Middle frontal gyrus (tissue), 1 donor: ENCODE results near the gene OSBPL6.
"Not testable (repeated sequence)": the region's sequence is repeated elsewhere in the genome, so short reads cannot be mapped to it uniquely, and the experiment has no call there.

ENCODE experiments used
- DNase-seq: peaks from one replicate; pipeline ENCODE4 v3.0.0-alpha.2; 2015; ENCODE audit warnings: low spot score; ENCODE audit errors: extremely low spot score

OSBPL6 gene

DNA sequence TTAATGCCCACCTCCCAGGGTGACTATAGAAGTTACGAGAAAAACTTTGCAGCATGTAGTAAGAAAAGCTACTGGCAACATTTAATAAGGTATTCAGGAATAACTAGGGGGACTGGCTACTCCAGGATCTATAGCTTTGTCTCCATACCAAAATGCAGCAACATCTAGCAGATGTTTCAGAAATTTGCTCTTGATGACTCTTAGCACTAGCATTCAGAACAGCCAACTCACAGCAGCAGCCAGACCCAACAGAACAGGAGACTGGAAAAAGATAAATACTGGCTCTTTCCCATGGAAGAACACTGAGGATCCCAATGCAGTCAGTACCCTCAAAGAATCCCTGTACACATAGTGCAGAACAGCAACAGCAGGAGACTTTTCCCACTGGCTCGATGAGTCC lies 151.6 kb downstream of the OSBPL6 start:
- DNase-seq = no peak

DNA sequence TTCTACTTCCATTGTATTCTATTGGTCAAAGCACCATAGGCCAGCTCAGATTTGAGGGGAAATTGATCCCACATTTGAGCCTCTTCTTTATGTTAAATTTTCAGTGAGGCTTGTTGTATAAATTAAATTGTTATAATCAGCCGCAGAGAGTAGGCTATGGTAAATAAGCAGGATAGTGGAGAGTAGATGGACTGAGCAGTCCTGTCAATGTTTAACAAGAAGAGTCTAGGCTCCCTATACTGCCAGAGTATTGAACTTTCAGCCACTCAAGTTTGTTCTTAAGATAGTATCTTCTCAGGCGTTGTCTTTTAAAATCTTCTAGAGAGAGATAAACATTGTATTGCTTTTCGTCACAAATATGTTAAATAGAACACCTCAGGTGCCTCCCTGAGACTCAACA lies 155.7 kb downstream of the OSBPL6 start:
- no peak for DNase-seq

DNA sequence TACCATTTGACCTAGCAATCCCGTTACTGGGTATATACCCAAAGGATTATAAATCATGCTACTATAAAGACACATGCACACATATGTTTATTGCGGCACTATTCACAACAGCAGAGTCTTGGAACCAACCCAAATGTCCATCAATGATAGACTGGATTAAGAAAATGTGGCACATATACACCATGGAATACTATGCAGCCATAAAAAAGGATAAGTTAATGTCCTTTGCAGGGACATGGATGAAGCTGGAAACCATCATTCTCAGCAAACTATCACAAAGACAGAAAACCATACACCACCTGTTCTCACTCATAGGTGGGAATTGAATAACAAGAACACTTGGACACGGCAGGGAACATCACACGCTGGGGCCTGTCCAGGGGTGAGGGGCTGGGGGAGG lies 163.4 kb downstream of the OSBPL6 start:
- DNase-seq = not testable (repeated sequence)

- DNase-seq = no peak
Observed at GRCh38 chr2:178359192-178359912, 165.0 kb downstream of the OSBPL6 start.

- no peak for DNase-seq
Observed at GRCh38 chr2:178361588-178361987, 167.3 kb downstream of the OSBPL6 start.

- no peak for DNase-seq
Observed at GRCh38 chr2:178363252-178363651, 168.9 kb downstream of the OSBPL6 start.

DNA sequence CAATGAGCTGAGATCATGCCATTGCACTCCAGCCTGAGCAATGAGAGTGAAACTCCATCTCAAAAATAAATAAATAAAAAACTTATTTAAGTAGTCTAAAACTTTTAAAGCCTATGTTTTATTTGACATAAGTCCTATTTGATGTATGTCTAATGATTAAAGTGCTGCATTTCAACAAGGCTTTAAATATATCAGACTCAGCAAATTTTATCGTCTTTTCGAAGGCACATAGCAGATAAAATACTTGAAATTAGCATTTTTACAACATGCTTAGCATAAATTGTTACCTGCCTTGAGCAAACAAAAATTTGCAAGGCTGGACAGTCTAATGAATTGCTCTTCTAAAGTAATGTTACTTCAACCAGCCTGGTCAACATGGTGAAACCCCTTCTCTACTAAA lies 170.8 kb downstream of the OSBPL6 start:
- DNase-seq = no peak

GRCh38 chr2:178366412-178366811 lies 172.1 kb downstream of the OSBPL6 start:
- DNase-seq = no peak

DNA sequence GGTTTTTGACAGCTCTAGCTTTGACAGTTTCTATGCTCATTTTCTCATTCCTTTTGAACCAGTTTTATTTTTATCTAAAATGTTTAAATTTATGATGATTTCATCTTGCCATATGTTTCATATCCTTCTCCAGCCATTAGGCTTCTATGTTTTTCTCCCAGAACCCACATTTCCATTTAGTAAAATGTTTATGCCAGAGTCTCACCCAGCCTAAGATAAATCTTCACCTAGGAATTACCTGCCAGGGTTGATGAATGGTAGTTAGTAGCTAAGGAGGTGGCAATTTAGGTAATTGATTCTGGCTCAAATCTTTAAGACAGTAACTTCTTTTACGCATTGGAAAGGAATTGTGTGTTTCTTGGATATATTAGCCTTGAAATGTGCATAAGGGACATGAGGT lies 173.0 kb downstream of the OSBPL6 start:
- DNase-seq = no peak

DNA sequence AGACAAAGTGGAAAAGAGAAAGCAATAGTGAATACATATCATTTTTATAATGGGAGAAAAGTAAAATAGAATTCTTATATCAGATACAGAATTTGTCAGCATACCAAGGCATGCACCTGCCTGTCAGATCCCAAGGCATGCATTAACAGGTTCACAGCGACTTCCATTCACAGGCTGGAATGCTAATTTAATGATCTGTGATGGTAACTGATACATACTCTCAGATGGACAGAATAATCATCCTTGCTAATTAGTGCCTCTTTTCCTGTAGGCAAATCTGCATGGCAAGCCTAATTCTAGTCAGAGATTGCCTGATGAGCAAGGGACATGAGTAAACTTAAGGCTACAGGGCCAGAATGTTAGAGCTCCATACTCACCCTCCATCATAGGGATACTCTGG lies 180.6 kb downstream of the OSBPL6 start:
- no peak for DNase-seq

- no peak for DNase-seq
Observed at GRCh38 chr2:178377046-178377445, 182.7 kb downstream of the OSBPL6 start.

DNA sequence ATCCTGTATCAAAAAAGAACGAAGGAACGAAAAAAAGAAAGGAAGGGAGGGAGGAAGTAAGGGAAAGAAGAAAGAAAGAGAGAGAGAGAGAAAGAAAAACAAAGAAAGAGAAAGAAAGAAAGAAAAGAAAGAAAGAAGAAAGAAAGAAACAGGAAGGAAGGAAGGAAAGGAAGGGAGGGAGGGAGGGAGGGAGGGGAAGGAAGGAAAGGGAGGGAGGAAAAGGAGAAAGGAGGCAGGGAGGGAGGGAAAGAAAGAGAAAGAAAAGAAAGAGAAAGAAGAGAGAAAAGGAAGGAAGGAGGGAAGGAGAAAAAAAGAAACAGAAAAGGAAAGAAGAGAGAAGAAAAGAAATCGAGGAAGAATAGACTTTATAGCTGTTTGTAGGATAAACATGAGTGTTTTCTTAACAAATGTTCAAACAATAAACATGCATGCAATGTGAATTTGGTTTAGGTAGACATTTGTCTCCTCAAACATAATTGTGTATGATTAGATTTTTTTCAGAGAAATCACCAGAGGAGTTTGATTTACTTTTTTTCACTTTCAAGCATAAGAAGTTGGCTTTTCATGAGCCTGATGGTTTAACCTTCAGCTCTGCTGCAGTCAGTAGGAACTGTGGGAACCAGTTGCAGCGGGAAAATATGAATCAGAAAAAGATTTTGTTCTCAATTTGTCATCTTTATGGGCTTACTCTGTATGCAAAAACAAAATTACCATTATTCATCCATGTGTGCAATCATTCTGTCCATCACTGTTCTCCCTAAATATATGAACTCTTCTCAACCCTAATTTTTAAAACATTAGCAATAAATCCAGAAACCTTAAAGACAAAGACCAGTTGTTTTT lies 185.1 kb downstream of the OSBPL6 start:
- DNase-seq = no peak

- DNase-seq = no peak
Observed at GRCh38 chr2:178380763-178381162, 186.5 kb downstream of the OSBPL6 start.

- no peak for DNase-seq
Observed at GRCh38 chr2:178383718-178384117, 189.4 kb downstream of the OSBPL6 start.

DNA sequence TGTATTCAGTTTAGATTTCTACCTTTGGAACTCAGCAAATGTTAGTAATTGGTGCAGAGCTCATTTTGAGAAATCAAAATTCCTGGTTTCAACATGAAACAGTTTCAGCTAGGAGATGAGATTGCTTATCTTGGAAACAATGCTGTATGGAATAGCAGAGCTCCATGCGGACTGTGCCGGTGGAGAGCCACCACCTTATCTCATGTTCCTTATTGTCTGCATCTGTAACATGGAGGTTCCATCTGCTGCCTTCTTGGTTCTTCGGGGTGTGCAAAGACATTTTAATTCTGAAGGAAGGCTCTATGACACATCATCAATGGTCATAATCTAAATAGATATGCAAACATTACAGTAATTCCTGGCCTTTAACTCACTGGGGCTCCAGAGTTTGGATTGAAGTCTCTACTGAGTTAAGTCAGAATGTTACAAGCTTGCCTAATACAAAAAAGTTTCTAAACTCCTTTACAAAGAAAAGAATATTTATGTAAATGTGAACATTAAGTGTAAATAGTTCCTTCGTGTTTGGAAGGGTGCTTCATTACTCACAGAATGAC lies 191.4 kb downstream of the OSBPL6 start:
- DNase-seq = no peak

- DNase-seq = no peak
Observed at GRCh38 chr2:178386986-178387597, 192.8 kb downstream of the OSBPL6 start.

- no peak for DNase-seq
Observed at GRCh38 chr2:178388287-178388686, 194.0 kb downstream of the OSBPL6 start.

DNA sequence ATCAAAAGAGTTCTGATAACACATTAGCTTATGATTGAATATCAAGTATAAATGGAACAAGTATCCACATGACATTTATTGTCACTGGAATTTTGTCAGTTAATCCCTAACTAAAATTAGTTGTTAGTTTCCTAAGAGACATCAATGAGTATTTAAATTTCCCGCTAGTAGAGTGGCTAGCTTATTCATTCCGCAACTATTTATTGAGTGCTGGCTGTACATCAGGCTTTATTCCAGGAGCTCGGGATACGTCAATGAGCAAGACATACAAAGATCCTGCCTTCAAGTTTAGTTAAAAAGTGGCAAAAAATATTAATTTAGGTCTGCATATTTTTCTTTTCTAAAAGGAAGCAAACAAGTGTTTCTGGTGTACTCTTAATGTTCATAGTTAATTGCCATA lies 197.4 kb downstream of the OSBPL6 start:
- DNase-seq = no peak

GRCh38 chr2:178392215-178392614 lies 197.9 kb downstream of the OSBPL6 start:
- DNase-seq = no peak

DNA sequence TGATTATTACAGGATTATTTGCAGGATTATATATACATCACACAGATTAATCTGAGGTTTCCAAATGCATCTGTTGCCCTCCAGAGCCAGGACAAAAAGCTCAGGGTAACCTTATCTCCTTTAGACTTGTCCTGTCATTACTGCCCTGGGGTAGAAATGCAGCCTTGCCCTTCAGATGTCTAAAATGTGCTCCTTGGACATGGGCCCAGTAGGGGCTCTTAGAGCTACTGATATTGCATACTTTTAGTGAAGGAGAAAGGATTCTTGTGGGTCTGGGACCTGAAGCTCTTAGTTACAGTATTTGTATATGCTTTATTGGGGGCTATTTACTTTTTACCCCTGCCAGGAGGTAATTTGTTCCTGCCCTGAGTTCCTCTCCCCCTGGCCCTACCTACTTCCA lies 200.5 kb downstream of the OSBPL6 start:
- DNase-seq = no peak

DNA sequence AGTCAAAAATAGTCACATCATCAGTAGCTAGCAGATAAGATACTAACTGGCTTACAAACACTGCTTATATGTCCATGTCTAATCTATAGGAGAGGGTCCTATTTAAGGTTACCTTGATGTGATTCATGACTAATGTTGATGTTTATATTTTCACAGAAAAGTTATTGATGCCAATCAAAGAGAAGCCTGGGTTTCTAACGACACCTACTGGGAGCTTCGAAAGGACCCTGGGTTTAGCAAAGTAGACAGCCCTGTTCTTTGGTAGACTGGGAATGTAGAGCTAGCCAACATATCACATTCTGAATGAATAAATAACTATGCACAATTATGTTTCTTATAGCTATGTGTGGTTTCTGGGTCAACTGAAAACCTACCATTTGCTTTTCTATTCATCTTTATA lies 201.0 kb downstream of the OSBPL6 start:
- DNase-seq = no peak

GRCh38 chr2:178395941-178396570 lies 201.7 kb downstream of the OSBPL6 start:
- no peak for DNase-seq
